ENCODE data around the gene COL23A1.

The COL23A1 gene

DNA sequence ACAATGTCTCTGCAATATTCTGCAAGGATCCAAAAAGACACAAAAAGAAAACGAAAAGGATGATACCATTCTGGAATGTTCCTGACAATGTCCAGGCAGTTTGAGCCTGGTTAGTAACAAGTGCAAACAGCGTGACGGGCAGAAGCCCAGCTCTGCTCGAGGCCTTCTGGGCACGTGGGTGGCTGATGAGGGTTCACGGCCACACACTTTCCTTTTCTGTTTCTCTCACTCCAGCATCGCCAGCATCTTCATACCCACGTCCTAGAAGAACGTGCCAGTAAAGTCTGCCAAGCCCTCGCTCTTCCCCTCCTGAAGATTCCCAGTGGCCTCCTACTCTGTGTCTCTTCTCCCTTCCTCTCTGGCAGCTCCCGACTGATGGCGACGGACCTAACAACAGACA is 36.7 kb downstream of the COL23A1 start:
- DNase-seq = no peak

DNA sequence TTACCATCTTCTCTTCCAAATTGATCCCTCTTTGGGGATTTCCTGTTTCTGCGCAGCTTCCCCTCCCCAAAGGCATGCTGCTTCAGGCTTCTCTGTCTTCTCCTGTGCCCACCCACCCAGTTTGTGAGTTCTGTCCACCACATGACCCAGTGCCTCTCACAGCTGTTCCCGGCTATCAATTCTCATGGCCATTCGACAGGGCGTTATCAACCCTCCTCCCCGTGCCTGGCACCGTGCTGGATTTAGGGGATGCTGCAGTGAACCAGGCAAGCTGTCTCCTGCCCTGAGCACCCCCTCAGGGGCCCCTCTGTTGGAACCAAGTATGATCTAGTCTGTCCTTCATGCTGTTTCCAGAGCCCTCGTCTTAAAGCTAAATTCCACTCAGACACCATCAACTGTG is 38.7 kb downstream of the COL23A1 start:
- DNase-seq = no peak

DNA sequence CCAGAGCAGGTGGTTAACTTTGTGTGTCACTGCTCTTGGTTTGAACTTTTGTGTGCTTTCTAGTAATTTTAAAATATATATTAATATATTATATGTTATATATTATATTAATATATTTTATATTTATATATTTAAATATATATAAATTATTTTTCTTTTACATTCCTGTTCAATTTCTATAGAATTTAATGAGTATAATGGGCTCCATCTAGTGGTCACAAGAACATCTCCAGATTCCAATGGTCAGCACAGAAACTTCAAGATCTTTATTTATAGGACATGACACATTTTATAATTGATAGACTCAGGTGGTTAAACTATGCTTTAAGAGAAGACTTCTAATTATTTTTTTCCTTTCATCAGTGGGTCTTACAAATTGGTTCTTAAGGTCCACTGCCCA is 39.1 kb downstream of the COL23A1 start:
- DNase-seq = no peak

DNA sequence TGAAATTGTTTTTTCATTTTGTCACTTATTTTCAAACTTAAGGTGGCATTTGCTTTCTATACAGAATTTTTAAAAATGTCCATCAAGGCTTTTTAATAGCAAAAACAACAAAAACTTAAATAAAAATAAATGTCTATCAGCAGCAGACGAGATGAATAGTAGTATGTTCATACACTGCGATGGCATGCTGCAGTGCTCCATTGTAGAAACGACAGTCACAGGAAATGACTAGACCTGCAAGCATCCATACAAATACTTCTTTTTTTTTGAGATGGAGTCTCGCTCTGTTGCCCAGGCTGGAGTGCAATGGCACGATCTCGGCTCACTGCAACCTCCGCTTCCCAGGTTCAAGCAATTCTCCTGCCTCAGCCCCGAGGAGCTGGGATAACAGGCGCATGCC is 41.4 kb downstream of the COL23A1 start:
- no peak for DNase-seq

DNA sequence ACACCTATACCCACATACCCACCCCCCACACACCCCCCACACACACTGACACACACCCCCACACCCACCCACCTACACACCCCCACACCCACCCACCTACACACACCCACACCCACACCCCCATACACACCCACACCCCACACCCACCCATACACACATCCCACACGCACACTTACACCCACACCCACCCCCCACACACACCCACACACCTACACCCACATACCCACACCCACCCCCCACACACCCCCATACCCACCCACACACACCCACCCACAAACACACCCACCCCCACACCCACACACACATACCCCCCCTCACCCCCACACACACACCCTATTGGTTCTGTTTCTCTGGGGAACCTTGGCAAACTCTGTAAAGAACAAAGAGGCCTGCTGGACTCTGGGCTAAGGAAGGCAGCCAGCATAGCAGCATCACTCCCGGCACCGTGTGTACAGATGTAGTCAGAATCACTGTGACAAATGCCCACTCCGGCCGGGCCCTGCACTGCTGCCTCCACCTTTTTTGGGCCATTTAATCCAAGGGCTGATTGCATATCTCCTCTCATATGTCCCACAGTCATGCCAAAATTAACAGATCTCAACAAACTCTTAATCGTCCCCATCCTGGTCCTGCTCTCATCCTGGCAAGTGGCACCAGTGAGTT is 42.3 kb downstream of the COL23A1 start:
- DNase-seq = no peak

DNA sequence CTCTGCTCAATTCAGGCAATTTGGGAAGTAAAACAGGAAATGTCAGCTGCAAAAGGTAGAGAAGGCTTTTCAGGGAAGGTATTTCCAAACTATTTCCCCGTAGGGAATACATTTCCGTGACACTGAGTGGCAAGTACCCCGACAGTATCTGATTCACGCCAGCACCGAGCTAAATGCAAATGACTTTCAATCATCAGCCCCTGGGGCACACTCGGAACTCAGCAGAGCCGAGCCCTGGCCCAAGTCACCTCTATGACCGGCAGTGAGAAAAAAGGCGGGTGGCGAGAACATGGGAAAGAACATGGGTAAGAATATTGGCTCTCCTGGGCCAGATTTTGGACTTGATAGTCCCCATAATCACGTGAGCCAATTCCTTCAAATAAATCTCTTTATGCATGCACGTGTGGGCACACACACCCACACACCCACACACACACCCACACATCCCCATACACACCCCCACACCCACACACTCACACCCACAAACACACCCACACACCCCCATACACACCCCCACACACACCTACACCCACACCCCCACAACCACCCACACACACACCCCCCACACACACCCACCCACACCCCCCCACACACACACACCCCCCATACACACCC is 43.0 kb downstream of the COL23A1 start:
- DNase-seq = no peak

DNA sequence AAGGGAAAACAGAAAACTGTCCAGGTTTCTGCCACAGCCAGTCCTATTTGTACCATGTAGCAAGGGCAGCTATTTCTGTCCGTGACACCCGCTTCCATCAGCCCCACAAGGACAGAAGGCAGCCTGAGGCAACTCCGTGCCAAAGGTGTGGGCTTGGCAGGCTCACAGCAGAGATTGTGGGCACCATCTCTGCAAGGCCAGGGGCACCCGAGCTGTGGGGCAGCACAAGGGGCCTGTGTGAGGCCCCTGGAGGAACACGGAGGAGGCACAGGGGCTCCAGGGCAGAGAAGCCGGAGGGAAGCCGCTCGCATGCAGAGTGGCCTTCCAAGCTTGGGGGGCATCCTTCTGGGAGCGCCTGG is 43.5 kb downstream of the COL23A1 start:
- DNase-seq = no peak

DNA sequence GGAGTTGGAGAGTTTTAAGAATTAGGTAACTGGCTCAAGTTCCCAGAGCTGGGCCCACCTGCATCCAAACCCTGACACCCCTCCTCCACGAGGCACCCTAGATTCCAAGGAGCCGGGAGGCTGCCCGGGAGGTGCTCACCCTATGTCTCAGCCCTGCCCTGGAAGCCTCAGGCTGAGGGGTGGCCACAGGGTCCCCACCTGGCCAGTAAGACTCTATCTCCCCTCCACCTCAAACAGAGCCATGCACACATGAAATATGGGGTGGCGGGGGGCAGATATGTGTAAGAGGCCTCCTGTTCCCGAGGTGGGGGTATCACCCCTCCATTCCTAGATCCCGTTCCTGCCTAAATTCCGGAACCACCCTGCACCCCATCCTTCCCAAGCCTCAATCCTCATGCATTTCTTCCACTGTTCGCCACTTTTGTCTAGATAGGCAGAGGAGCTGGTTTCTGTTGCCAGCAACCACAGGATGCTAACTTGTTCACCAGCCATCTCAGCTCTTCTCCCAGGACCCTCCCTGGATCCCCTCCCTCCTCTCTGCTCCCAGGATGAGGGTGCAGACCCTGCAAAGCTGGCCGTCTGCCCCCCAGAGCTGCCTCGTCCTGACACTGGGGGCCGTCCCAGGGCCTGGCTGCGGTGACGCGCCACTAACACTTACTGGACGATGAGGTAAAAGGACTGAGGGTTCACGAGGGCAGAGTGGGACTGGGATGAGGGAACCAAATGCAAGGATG is 44.1 kb downstream of the COL23A1 start:
- DNase-seq = no peak

DNA sequence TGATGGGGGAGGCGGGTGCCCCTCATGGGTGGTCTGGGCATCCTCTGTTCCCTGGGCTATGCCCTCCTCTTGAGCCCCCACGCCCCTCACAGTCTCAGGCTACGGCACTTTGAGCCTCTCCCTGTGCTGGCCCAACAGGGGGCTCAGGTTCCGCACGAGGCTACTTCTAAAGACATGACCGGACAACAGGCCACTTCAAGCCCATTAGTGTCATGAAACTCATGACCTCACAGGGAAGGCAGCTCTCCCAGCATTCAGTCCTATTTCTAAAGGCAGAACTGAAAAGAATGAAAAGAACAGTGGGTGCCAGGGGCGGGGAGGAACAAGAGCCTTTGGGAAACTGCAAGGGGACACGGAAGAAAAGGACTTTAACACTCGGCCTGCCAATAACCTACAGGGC is 45.0 kb downstream of the COL23A1 start:
- no peak for DNase-seq

DNA sequence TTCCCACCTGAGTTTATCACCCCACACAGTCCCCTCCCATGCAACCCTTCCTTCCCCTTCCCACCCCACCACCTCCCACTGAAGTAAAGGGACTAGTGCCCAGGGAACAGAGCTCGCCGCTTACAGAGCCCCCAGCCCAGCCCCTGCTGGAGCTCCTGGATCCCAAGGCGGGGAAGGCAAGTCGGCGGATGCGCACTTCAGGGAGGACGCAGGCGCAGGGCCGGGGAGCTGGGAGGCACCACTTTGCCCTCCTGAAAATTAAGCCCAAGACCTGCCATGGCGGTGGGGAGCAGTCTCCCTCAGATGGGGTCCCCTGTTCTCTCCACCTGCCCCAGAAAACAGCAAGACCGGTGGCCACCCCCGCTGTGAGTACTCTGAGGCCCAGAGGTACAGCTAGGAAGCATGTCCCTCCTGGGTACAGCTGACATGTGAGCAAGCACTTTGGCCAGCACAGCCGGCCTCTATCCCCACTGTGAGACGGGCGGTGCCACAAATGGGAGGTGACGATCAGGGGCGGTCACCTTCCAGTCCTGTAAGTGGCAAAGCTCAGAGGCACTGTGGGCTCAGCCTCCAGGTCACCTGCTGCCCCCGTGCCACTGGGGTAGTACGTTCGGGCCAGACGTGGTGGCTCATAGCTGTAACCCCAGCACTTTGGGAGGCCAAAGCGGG is 45.9 kb downstream of the COL23A1 start:
- no peak for DNase-seq

DNA sequence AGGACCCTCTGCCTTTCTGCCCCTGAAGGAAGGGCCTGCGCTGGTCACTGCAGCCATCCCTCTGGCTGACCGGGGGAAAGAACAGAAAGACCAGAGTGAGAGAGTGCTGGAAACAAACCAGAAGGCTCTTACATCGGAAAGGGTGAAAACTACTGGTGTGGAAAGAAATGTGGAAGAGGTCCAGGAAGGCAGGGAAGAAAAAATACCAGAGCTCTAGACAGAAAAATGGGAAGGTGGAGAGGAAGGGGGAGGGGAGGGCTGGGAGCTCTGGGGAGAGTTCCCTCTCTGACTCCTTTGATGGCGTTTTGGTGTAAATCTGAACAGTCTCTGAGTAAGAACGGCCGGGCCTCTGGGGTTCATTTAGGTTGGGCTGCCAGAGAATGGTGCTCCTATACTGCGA is 47.7 kb downstream of the COL23A1 start:
- no peak for DNase-seq

DNA sequence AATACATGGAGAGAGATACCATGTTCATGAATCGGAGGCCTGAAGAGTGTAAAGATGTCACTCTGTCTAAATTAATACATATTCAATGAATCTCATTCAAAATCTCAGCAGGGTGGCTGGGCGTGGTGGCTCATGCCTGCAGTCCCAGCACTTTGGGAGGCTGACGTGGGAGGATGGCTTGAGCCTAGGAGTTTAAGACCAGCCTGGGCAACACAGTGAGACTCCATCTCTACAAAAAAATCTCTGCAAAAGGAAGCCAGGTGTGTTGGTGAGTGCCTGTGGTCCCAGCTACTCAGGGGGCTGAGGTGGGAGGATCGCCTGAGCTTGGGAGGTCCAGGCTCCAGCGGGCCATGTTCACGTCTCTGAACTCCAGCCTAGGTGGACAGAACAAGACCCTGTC is 49.7 kb downstream of the COL23A1 start:
- DNase-seq = no peak

DNA sequence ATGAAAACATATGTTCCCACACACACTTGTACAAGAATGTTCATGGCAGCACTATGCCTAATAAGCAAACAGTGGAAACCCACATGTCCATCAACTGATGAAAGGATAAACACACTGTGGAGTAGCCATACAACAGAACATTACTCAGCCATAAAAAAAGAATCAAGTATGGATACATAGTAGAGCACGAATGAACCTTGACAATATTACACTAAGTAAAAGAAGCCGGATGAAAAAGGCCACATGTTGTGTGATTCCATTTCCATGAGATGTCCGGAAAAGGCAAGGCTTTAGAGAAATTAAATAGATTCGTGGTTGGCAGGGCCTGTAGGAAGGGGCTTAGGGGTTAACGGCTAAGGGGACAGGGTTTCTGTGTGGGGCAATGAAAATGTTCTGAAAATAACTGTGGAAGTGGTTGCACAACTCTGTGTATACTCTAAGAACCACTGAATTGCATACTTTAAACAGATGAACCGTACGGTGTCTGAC is 51.4 kb downstream of the COL23A1 start:
- no peak for DNase-seq

DNA sequence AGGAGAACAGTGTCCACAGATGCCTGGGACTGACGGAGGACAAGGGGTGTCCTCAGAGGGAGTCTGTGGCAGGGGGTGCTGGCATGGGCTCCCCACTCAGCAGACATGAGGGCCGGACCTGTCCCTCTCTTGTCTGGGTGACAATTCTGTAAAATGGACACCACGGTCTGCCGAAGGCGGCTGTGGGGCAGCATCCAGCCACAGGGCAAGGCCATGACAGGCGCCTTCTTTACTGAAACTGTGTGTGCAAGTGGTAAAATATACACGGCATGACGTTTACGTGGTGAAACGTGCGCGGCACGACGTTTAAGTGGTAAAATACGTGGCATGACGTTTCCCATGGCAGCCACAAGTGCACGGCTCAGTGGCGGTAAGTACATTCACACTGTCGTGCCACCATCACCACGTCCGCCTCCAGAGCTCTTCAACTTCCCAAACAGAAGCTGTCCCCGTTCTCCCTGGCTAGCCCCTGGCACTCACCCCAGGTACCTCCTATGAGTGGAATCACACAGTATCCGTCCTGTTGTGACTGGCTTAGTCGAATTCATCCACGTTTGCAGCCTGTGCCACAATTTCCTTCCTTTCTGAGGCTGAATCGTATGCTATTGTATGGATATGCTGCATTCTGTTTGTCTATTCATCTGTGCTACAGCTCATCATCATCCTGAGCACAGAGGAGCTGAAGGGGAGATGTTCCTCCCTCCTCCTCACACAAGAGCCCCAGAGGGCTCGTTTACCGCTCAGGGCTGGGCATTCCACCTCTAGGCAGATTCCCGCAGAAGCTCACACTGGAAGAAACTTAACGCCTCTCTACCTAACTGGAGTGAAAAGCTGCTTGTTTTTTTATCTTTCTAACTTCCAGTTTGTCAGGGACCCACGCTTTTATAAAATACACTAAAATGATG is 52.5 kb downstream of the COL23A1 start:
- DNase-seq = no peak

DNA sequence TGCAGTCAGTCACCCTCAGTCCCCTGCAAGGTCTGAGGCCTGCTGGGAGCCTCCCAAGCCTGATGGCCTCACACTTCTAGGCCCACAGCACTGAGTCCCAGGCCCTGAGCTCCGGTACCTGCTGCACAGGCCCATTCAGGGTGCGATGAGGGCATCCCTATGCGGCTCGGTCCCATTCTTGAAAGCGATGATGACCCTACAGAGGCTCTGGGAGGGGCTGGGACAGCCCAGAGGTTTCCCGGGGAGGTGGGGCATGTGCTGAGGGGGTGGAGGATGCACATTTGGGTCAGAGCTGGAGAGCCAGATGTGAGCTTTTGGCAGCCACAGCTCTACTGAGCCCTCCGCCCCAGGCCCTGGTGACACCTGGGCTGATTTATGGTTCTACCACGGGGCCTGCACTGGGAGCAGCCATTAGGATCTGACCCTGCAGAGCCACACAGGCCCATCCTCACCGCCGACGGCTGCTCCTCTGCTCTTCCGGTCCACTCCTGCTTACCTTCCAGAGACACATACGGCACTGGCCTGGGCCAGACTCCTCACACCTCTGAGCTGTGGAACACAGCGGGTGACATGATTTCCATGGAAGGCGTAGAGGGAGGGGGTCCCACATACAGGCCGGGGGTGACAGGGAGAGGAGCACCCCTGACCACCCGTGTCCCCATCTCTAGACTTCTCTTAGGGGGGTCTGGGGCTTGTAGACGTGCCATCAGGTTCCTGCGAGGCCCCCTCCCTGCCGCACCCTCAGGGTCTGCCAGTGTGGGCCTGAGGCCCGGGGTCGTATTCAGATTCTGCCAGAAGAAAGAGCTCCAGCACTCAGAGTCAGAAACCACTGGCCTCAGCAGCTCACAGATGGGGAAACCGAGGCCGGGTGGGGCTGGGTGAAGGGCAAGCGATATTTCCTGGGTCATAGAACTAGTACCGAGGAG is 53.4 kb downstream of the COL23A1 start:
- no peak for DNase-seq

DNA sequence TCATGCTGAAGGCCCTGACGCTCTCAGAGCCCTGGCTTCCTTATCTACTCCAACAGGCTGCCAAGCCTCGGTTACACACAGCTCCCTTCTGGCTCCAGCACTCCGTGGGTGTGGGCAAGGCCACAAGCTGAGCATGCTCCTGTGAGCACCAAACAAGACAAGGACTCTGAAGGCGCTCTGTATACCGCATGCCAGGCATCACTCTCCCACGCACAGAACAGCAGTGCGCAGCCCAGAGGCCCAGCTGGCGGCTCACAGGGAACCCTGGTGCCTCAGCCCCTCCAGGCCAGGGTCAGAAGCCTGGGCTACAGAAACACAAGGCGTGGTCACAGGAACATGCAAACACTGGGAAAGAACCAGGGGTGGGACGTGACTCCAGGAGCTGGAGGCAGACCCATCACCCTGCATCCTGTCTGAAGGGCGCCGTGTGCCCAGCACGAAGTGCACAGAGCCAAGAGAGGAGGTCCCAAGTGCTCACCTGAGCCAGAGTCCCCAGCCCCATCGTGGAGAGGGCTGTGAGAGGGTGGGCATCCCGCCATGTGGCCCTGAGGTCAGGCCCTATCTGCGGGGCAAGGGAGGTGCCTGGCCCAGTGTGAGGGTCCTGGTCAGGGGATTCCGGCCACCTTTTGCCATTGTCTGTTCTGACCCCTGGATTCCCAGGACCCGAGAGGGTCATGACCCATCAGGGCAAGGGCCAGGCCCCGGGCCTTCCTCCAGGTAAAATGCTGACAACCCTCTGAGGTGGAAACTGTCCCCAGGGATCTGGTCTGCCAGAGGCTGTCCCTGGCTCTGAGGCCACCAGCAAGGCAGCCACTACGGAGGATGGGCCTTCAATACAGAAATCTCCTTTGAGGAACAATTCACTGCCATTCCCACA is 54.7 kb downstream of the COL23A1 start:
- no peak for DNase-seq

DNA sequence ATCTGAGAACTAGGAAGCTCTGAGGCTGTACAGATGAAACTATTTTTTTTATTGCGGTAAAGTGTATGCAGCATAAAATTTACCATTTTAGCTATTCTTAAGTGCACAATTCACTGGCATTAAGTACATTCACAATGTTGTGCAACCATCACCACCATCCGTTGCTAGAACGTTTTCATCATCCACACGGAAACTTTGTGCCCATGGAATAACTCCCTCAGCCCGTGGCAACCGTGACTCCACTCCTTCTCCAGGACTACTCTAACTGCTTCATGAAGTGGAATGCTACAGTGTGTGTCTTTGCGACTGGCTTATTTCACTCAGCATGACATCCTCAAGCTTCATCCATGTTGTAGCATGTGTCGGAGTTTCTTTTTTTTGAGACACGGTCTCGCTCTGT is 57.1 kb downstream of the COL23A1 start:
- no peak for DNase-seq

DNA sequence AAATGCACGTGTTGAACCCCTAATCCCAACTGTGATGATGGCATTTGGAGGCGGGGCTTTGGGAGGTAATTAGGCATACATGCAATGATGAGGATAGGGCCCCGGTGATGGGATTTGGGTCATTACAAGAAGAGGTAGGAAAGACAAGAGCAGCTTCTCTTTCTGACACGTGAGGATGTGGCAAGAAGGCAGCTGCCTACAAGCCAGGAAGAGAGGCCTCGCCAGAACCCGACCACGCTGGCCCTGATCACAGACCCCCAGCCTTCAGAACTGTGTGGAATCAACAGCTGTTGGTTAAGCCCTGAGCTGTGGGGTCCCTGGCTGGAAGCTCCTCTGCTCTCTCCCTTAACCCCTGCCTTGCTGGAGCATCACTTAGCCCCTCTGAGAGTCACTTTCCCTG is 57.5 kb downstream of the COL23A1 start:
- no peak for DNase-seq

DNA sequence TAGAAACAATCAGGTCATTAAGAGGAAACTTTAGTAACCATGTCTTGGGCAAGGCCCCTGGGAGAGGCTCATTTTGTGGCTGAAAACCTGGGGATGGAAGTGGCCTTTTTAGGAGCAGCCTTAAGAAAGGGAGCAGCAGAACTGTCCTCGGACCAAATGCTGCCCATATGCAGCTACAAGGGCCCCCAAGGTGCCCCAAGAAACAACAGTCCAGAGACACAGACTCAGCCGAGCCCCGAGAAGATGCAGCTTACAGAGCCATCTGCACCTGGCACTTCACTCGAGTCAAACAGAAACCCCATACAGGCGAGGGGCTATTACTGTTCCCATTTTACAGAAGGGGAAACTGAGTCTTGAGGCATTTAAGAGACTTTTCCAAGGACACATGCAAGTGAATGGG is 58.0 kb downstream of the COL23A1 start:
- DNase-seq = no peak

DNA sequence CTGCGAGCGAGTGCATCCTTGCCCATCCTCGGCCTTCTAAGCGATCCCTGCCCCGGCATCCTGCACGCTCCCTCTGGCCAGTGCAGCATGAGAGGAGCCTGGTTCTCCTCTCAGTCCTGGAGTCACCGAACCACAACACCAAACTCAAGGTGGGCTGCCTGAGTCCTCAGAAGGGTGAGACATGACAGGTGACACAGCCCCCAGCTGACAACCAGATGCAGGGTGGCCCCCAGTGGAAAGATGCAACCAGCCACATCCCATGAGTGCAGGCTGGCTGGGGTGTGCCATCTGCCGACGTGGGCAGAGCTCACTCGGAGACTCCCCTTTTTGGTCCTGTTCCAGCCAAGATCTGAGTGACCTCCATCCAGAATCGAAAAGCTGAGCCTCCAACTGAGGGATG is 58.4 kb downstream of the COL23A1 start:
- DNase-seq = no peak

DNA sequence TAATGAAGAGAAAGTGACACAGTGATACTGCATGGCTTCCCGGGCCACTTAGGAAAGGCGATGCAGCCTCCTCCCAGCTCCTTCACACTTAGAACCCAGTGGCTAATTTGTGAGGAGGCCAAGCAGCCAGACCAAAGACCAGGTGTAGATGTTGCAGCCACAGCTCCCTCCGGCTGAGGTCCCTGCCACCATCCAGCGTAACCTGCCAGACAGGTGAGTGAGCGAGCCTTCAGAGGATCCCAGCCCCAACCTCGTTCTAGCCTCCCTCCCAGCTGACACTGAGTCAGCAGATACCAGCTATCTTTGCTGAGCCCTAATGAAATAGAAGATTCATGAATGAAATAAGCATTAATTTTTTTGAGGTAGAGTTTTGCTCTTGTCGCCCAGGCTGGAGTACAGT is 59.7 kb downstream of the COL23A1 start:
- no peak for DNase-seq

Data from activated T-cell treated with anti-CD3 and anti-CD28 coated beads, Interleukin-2, amount 50 U/mL, for 48 hours (primary cell).